ENCODE results near the gene RO60. TPM values are rescaled to one million over a fixed set of nuclear protein-coding genes. Genes with fewer than 3 reads are reported as not detected.

The RO60 gene
- polyA plus RNA-seq, 2 of the 4 experiments (the other 2 are of a cell fraction), result 32.0 to 47.1 TPM

GRCh38 chr1:193108471-193108870, 49.1 kb downstream of the RO60 start:
- Histone ChIP-seq H3K4me2 (no peak overlapping the region), H3K27ac (no peak overlapping the region), H3K4me3 (no peak overlapping the region), H3K9me3 (no peaks in the 10 kb centered on the region), H3K4me1 (peaks cover 40% of the 10 kb centered on the region)
- ChIA-PET POLR2A (interaction anchor here (1.2 kb wide), 1 partner anchor 49 kb away, joined by 3 read pairs; the partner anchor contains the start of genes RO60 and UCHL5), CTCF (interaction anchor here (7.2 kb wide), 1 partner anchor 14 kb away, joined by 63 read pairs; the partner anchor contains the start of gene CDC73)
- 57% methylated on average over 3 of the region's 3 CpGs for WGBS (ENCODE audit: missing lambda C conversion rate)
- no peak for TF ChIP-seq JUNB (IDR thresholded peaks at IDR 0.05)
- DNase-seq (ENCODE audit: low read depth in 1 of 2, low spot score in 1 of 2) (no peak), ATAC-seq (no peak), FAIRE-seq (no peak)

Small RNA genes within 50 kb of the gene (small RNA-seq; reads per million reads assigned to genes)
- 0 to 3.1 (median 1.5) reads per million in 6 experiments for gene SCARNA18B

Other genes starting within 250 kb of the RO60 start
- gene UCHL5, start 252 bp upstream of the RO60 start, polyA plus RNA-seq (2011; rRNA removed), result 37.6 and 68.3 TPM in 2 replicates
- 53.0 to 68.2 TPM (median 53.0 TPM) in 3 replicates for gene UCHL5, start 252 bp upstream of the RO60 start, polyA plus RNA-seq (2017; fragmentation: RNase III; extraction: RNeasy Plus Mini Kit Qiagen cat#74134 plus additional on column Dnase treatment)
- 33.5 and 64.8 TPM in 2 replicates for gene GLRX2, start 45.8 kb downstream of the RO60 start, polyA plus RNA-seq (2011; rRNA removed)
- gene GLRX2, start 45.8 kb downstream of the RO60 start, polyA plus RNA-seq (2017; fragmentation: RNase III; extraction: RNeasy Plus Mini Kit Qiagen cat#74134 plus additional on column Dnase treatment), result 48.8 to 52.4 TPM (median 49.8 TPM) in 3 replicates
- gene CDC73, start 62.4 kb downstream of the RO60 start, polyA plus RNA-seq (2011; rRNA removed), result 53.6 and 77.9 TPM in 2 replicates
- gene CDC73, start 62.4 kb downstream of the RO60 start, polyA plus RNA-seq (2017; fragmentation: RNase III; extraction: RNeasy Plus Mini Kit Qiagen cat#74134 plus additional on column Dnase treatment), result 37.0 to 43.1 TPM (median 42.2 TPM) in 3 replicates
- gene B3GALT2, start 127.0 kb downstream of the RO60 start, polyA plus RNA-seq (2011; rRNA removed), result not detected in 2 replicates
- not detected in 3 replicates for gene B3GALT2, start 127.0 kb downstream of the RO60 start, polyA plus RNA-seq (2017; fragmentation: RNase III; extraction: RNeasy Plus Mini Kit Qiagen cat#74134 plus additional on column Dnase treatment)